IMR-90 (cell line): ENCODE measurements around the gene TMEM59. TPM values are rescaled to one million over a fixed set of nuclear protein-coding genes. Genes with fewer than 3 reads are reported as not detected.

Source experiments
- ATAC-seq: fragments of 200-7000 bp; cut with Tn5 transposase; 2 replicates; pipeline ENCODE4 v1.9.1; 2020; ENCODE audit warnings: low read depth, mild to moderate bottlenecking, moderate library complexity
- BruUV-seq: library from RNA; stranded (reverse); fragments of 400-500 nt; replicated peaks from 2 replicates; lab custom pipeline; 2021; lab: Mats Ljungman, UMichigan
- CTCF ChIA-PET: fragments of 300-600 bp; formaldehyde crosslinking; extraction: SDS; loops from one replicate; lab custom pipeline; 2021; ENCODE audit warnings: antibody characterized with exemption; lab: Yijun Ruan, JAX
- POLR2A ChIA-PET: fragments of 300-600 bp; sonication (Branson Sonifier 250); formaldehyde crosslinking; loops from one replicate; lab custom pipeline; 2022; ENCODE audit warnings: antibody characterized with exemption; ENCODE audit not compliant: unreplicated experiment; lab: Charles Lee
- DNase-seq: peaks from one replicate; pipeline ENCODE4 v3.0.0; 2013
- H2AFZ ChIP-seq: replicated peaks from 2 replicates; pipeline ENCODE3; 2013; ENCODE audit warnings: low read length, mild to moderate bottlenecking; ENCODE audit not compliant: poor library complexity
- H2AK5ac ChIP-seq: 2 replicates; pipeline ENCODE4 v1.6.1; 2013; ENCODE audit warnings: low read depth, low read length, inconsistent platforms
- H2AK9ac ChIP-seq: replicated peaks from 2 replicates; pipeline ENCODE3; 2013; ENCODE audit warnings: mild to moderate bottlenecking, low read depth, low read length, moderate library complexity; ENCODE audit not compliant: poor library complexity
- H2BK120ac ChIP-seq: 2 replicates; pipeline ENCODE4 v1.6.1; 2013; ENCODE audit warnings: low read depth, low read length, inconsistent platforms
- H2BK15ac ChIP-seq: 3 replicates; pipeline ENCODE4 v1.6.1; 2013; ENCODE audit warnings: low read depth, low read length, inconsistent platforms
- H2BK20ac ChIP-seq: 2 replicates; pipeline ENCODE4 v1.6.1; 2013; ENCODE audit warnings: low read depth, mild to moderate bottlenecking, inconsistent platforms, low read length, moderate library complexity
- H2BK5ac ChIP-seq: 2 replicates; pipeline ENCODE4 v1.6.1; 2013; ENCODE audit warnings: mild to moderate bottlenecking, low read depth, low read length, inconsistent platforms; ENCODE audit not compliant: poor library complexity, severe bottlenecking
- H3K14ac ChIP-seq: replicated peaks from 2 replicates; pipeline ENCODE4 v1.6.1; 2013; ENCODE audit warnings: low read depth, low read length, inconsistent platforms
- H3K18ac ChIP-seq: 2 replicates; pipeline ENCODE4 v1.6.1; 2013; ENCODE audit warnings: low read depth, low read length, control low read depth
- H3K23ac ChIP-seq: 2 replicates; pipeline ENCODE4 v1.6.1; 2013; ENCODE audit warnings: low read depth, low read length, inconsistent platforms
- H3K27ac ChIP-seq: 2 replicates; pipeline ENCODE4 v1.5.1; 2013; ENCODE audit warnings: mild to moderate bottlenecking, control low read depth, low read length; ENCODE audit not compliant: insufficient read depth
- H3K27me3 ChIP-seq: 2 replicates; pipeline ENCODE4 v1.6.1; 2013; ENCODE audit warnings: low read length; ENCODE audit not compliant: control insufficient read depth, insufficient read depth
- H3K36me3 ChIP-seq: 2 replicates; pipeline ENCODE4 v1.6.1; 2013; ENCODE audit warnings: low read length, mixed read lengths; ENCODE audit not compliant: control insufficient read depth, insufficient read depth
- H3K4ac ChIP-seq: 2 replicates; pipeline ENCODE4 v1.6.1; 2013; ENCODE audit warnings: low read depth, low read length, inconsistent platforms
- H3K4me1 ChIP-seq: 2 replicates; pipeline ENCODE4 v1.6.1; 2013; ENCODE audit warnings: low read length, mixed read lengths; ENCODE audit not compliant: control insufficient read depth, insufficient read depth
- H3K4me2 ChIP-seq: 2 replicates; pipeline ENCODE4 v1.6.1; 2013; ENCODE audit warnings: low read depth, mild to moderate bottlenecking, control low read depth, low read length, moderate library complexity
- H3K4me3 ChIP-seq: 2 replicates; pipeline ENCODE4 v1.5.1; 2013; ENCODE audit warnings: low read depth, mild to moderate bottlenecking, control low read depth, low read length, moderate library complexity; ENCODE audit not compliant: insufficient read depth
- H3K56ac ChIP-seq: 2 replicates; pipeline ENCODE4 v1.6.1; 2013; ENCODE audit warnings: low read length, inconsistent platforms; ENCODE audit not compliant: insufficient read depth; ENCODE audit errors: extremely low read depth
- H3K79me1 ChIP-seq, 2 experiments: 2 replicates each; pipeline ENCODE4 v1.6.1; 2013; ENCODE audit warnings: low read length in 2 of 2, inconsistent platforms in 1 of 2, low read depth in 1 of 2
- H3K9ac ChIP-seq: 2 replicates; pipeline ENCODE4 v1.6.1; 2013; ENCODE audit warnings: low read depth, low read length, control low read depth
- H3K9me1 ChIP-seq: 2 replicates; pipeline ENCODE4 v1.6.1; 2013; ENCODE audit warnings: low read length, inconsistent platforms; ENCODE audit not compliant: insufficient read depth
- H3K9me3 ChIP-seq: 2 replicates; pipeline ENCODE4 v1.6.1; 2013; ENCODE audit warnings: low read length; ENCODE audit not compliant: control insufficient read depth, insufficient read depth
- H4K20me1 ChIP-seq: 2 replicates; pipeline ENCODE4 v1.6.1; 2013; ENCODE audit warnings: low read length, inconsistent platforms; ENCODE audit not compliant: insufficient read depth
- H4K5ac ChIP-seq: 2 replicates; pipeline ENCODE4 v1.6.1; 2013; ENCODE audit warnings: mild to moderate bottlenecking, low read depth, low read length, control low read depth
- H4K8ac ChIP-seq, 2 experiments: 2 replicates each; pipeline ENCODE4 v1.6.1; 2013; ENCODE audit warnings: low read depth in 2 of 2, low read length in 2 of 2, control low read depth in 1 of 2, inconsistent platforms in 1 of 2
- H4K91ac ChIP-seq: 2 replicates; pipeline ENCODE4 v1.6.1; 2013; ENCODE audit warnings: low read depth, low read length, inconsistent platforms; ENCODE audit not compliant: insufficient read depth
- CTCF ChIP-seq: conservative IDR thresholded peaks from 2 replicates; pipeline ENCODE4 v1.5.1; 2012; ENCODE audit warnings: mild to moderate bottlenecking, low read depth, low read length, improper control_type of control experiment
- MAFK ChIP-seq: IDR thresholded peaks from 2 replicates; pipeline ENCODE4 v1.6.1; 2012; ENCODE audit warnings: low read depth, low read length, improper control_type of control experiment
- POLR2A ChIP-seq: IDR thresholded peaks from 2 replicates; pipeline ENCODE4 v1.6.1; 2012; ENCODE audit warnings: mild to moderate bottlenecking, low read depth, low read length
- WGBS, 2 experiments: methylation state at CpG; one replicate each; pipeline versions ENCODE4 v1.1.5 to v1.1.7; 2013; ENCODE audit warnings: missing lambda C conversion rate in 2 of 2; ENCODE audit not compliant: insufficient read length in 1 of 2; ENCODE audit errors: extremely low coverage in 2 of 2; 5-methylcytosine and 5-hydroxymethylcytosine counted together
- dilution Hi-C: fragments of 300-500 bp; cut with HindIII; formaldehyde crosslinking; loops from one replicate; pipeline ENCODE4 v1.14.3; 2018; ENCODE audit warnings: low sequenced_read_pairs; ENCODE audit not compliant: unreplicated experiment
- in situ Hi-C: fragments of 300-500 bp; cut with MboI; formaldehyde crosslinking; loops from 3 replicates; pipeline ENCODE4 v1.14.3; 2019; ENCODE audit warnings: low sequenced_read_pairs, inconsistent platforms, mixed read lengths
- intact Hi-C: fragments of 100-400 bp; cut with micrococcal nuclease; formaldehyde crosslinking; loops from 2 replicates; pipeline ENCODE4 v1.10.0; 2022
- polyA plus RNA-seq, 3 experiments: library from polyadenylated mRNA; depleted of rRNA; stranded (reverse); fragments of >200 nt; gene quantifications; 2 replicates each; pipeline ENCODE4 v1.2.3, GENCODE V29; 2012; ENCODE audit warnings: low replicate concordance in 1 of 3
- total RNA-seq: library from RNA; depleted of rRNA; stranded (reverse); fragments of >200 nt; gene quantifications from 2 replicates; pipeline ENCODE4 v1.2.3, GENCODE V29; 2012

TMEM59 gene
- total and polyA plus RNA-seq, 2 of the 4 experiments (the other 2 are of a cell fraction) = 239 to 241 TPM

- WGBS, 2 experiments = 80% methylated on average over 1 of the region's 6 CpGs; no CpG with 5 or more reads in 1 of the 2 experiments
- intact Hi-C loops = no loop called here
- Histone ChIP-seq H2AK9ac (no peak overlapping the region), H4K5ac (no peak overlapping the region), H2AK5ac (no peak overlapping the region), H3K9me3 (no peaks in the 10 kb centered on the region), H3K56ac (no peak overlapping the region), H3K27me3 (no peaks in the 10 kb centered on the region), H3K4ac (no peak overlapping the region), H3K4me3 (no peak overlapping the region), H3K18ac (no peak overlapping the region), H4K20me1 (no peaks in the 10 kb centered on the region), H3K79me1 (no peaks in the 10 kb centered on the region), H3K4me2 (no peak overlapping the region), H3K4me1 (no peaks in the 10 kb centered on the region), H3K27ac (no peak overlapping the region), H4K8ac (no peak overlapping the region), H2BK15ac (no peak overlapping the region), H3K14ac (no peak overlapping the region), H2BK120ac (no peak overlapping the region), H2BK5ac (no peak overlapping the region), H3K23ac (no peak overlapping the region), H3K9ac (no peak overlapping the region), H2AFZ (no peak overlapping the region), H3K36me3 (peaks cover 7% of the 10 kb centered on the region; the same call in 1 of the 2 replicates), H4K91ac (no peak overlapping the region), H3K9me1 (no peaks in the 10 kb centered on the region), H2BK20ac (no peak overlapping the region)
- CTCF ChIA-PET = interaction anchor here (0.9 kb wide), 1 partner anchor 14 kb away, joined by 3 read pairs; no protein-coding TSS in a partner anchor
- POLR2A ChIA-PET = no interaction called here
- in situ Hi-C loops = no loop called here
- BruUV-seq = no TSS peak
- DNase-seq = no peak
- ATAC-seq = no peak
- no peak for TF ChIP-seq POLR2A
- TF ChIP-seq CTCF = no peak
- TF ChIP-seq MAFK = no peak
- dilution Hi-C loops = no loop called here
Measured at GRCh38 chr1:54099061-54099610, 46.1 kb upstream of the TMEM59 start.
